Nephron progenitor cell (in vitro differentiated cells): ENCODE data around the gene DLX2.
A peak's percentile ranks its signal among the peaks of the same experiment; 100 is the strongest.
"Not testable (repeated sequence)": the region's sequence is repeated elsewhere in the genome, so short reads cannot be mapped to it uniquely, and the experiment has no call there.

Source experiments
- DNase-seq: peaks from one replicate; pipeline ENCODE4 v3.0.0; 2021
- H3K27ac Mint-ChIP-seq: 2 replicates; pipeline ENCODE4 v1.8.0; 2021; ENCODE audit warnings: mild to moderate bottlenecking, moderate library complexity, mixed read lengths
- H3K27me3 Mint-ChIP-seq: 2 replicates; pipeline ENCODE4 v1.8.0; 2021; ENCODE audit warnings: mild to moderate bottlenecking, low read depth, mixed read lengths; ENCODE audit not compliant: poor library complexity
- H3K36me3 Mint-ChIP-seq: 2 replicates; pipeline ENCODE4 v1.8.0; 2021; ENCODE audit warnings: low read depth, mixed read lengths
- H3K4me1 Mint-ChIP-seq: 2 replicates; pipeline ENCODE4 v1.8.0; 2021; ENCODE audit warnings: mixed read lengths
- H3K4me3 Mint-ChIP-seq: 2 replicates; pipeline ENCODE4 v1.8.0; 2021; ENCODE audit warnings: mild to moderate bottlenecking, moderate library complexity, mixed read lengths
- H3K9me3 Mint-ChIP-seq: 2 replicates; pipeline ENCODE4 v1.8.0; 2021; ENCODE audit warnings: mild to moderate bottlenecking, moderate library complexity, mixed read lengths
- TF ChIP-seq, protein P1 (sequence below): fragments of 200-600 bp; sonication (generic); IDR thresholded peaks from 2 replicates; pipeline ENCODE4 v1.5.0; 2021; ENCODE audit warnings: antibody characterized with exemption

DLX2 gene

DNA sequence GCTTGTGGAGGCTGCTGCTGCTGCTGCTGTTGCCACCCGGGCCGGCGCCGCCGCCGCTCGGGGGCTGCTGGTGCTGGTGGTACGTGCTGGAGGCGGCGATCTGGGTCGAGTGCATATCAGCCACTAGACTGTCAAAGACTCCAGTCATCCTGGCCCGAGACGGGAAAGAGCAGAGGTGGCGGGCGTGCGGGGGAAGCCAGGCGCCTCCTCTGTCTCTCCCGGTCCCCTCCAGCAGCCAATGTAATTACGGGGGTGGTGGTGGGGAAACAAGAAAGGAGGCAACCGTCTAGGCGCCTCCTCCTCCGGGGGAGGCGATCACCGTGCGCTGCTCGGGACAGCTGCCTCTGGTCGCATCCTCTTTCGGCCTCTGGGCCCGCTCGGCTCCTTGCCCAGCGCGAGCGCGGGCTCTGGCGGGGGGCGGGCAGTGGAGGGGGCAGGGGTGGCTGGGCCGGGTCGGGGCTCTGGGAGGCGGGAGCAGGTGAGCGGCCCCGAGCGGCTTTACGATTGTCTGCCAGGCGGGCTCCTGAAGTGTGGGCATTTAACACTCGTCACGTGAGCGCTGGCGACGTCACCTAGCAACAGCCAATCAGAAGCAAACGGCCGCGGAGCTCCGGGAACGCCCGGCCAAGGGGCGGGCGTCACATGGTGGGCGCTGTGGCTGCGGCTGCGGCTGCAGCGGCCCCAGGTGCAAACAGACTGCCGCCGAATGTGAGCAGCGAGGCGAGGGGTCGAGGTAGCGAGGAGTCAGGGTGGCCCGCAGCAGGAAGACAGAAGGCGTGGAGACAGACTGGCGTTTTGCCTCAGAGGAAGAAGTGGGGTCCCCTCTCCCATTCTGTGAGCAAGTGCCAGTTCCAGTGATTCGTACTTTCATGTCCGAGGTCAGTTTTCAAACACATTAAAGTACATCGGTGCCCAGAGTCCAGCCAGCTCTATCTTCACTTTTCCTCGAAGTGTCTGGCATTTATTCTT is at the start of gene DLX2:
Gene DLX2 (minus strand): TSS at position 510 of the 969 bp plus-strand sequence. CDS start 362 bp downstream, at position 148.
- Mint-ChIP-seq H3K9me3 (no peaks in the 10 kb centered on the region), H3K36me3 (no peaks in the 10 kb centered on the region), H3K27ac (no peak within 1 kb of the TSS), H3K27me3 (peaks cover 95% of the 10 kb centered on the region), H3K4me1 (peaks cover 47% of the 10 kb centered on the region), H3K4me3 (peak within 1 kb of the TSS; percentile 85)
- TF ChIP-seq, protein P1, sequence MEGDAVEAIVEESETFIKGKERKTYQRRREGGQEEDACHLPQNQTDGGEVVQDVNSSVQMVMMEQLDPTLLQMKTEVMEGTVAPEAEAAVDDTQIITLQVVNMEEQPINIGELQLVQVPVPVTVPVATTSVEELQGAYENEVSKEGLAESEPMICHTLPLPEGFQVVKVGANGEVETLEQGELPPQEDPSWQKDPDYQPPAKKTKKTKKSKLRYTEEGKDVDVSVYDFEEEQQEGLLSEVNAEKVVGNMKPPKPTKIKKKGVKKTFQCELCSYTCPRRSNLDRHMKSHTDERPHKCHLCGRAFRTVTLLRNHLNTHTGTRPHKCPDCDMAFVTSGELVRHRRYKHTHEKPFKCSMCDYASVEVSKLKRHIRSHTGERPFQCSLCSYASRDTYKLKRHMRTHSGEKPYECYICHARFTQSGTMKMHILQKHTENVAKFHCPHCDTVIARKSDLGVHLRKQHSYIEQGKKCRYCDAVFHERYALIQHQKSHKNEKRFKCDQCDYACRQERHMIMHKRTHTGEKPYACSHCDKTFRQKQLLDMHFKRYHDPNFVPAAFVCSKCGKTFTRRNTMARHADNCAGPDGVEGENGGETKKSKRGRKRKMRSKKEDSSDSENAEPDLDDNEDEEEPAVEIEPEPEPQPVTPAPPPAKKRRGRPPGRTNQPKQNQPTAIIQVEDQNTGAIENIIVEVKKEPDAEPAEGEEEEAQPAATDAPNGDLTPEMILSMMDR = no peak
- DNase-seq = peak; percentile 92

DNA sequence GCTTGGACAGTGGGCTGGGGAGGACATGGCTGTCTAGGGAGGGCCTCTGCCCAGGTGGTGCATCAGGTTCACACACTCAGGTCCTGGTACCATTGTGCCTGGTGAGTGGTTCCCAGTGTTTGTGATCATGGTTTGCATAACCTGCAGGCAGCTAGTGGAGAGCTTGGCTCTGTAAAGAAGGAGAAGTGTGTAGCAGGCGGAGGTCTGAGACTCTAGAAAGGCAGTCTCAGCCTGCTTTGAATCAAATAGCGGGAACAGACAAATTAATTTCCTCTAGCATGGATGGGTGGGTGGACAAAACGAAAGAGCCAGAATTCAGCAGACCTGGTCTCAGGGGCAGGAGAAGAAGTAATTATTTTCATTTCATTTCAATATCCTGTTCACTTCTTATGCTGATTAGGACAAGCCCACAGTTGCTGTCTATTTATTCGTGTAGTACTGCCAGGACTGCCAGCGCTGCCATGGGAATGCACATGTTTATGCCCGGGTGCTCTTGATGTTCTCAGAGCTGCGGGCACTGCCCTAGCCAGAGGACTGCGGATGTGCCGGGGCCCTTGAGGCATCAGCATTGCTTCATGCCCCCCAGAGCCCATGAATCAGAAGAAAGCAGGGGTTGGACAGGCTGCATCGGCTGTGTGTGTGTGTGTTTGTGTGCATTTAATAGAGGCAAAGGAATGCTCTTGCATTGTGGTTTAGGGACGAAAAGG is 45.4 kb upstream of the DLX2 start:
- no peaks in the 10 kb centered on the region for H3K36me3 Mint-ChIP-seq
- peaks cover 10% of the 10 kb centered on the region for H3K27me3 Mint-ChIP-seq
- H3K4me1 Mint-ChIP-seq = no peaks in the 10 kb centered on the region
- peaks cover 22% of the 10 kb centered on the region for H3K9me3 Mint-ChIP-seq
- no peak overlapping the region for H3K27ac Mint-ChIP-seq
- no peak for DNase-seq
- TF ChIP-seq, protein P1 = no peak
- H3K4me3 Mint-ChIP-seq = no peak overlapping the region

DNA sequence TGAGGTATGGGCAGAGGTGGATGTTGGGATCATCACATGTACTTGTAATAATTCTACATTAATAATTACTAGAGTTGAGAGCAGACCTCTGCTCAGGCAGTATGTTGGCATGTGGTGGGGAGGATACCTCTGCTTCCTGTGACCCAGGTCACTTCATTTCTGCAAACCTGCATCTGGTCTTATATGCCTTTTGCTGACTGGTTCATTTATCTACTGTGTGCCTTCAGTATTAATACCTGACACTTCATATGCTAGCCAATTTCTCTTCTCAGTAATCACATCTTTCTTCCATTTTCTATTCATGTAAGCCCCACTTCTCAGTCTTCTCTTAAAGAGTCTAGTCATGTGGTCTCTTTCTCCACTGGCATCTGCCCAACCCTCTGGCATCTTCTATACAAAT is 41.1 kb upstream of the DLX2 start:
- TF ChIP-seq, protein P1 = no peak
- H3K4me1 Mint-ChIP-seq = no peaks in the 10 kb centered on the region
- peaks cover 10% of the 10 kb centered on the region for H3K9me3 Mint-ChIP-seq
- H3K4me3 Mint-ChIP-seq = no peak overlapping the region
- no peak for DNase-seq
- no peak overlapping the region for H3K27ac Mint-ChIP-seq
- H3K36me3 Mint-ChIP-seq = no peaks in the 10 kb centered on the region
- peaks cover 12% of the 10 kb centered on the region for H3K27me3 Mint-ChIP-seq

DNA sequence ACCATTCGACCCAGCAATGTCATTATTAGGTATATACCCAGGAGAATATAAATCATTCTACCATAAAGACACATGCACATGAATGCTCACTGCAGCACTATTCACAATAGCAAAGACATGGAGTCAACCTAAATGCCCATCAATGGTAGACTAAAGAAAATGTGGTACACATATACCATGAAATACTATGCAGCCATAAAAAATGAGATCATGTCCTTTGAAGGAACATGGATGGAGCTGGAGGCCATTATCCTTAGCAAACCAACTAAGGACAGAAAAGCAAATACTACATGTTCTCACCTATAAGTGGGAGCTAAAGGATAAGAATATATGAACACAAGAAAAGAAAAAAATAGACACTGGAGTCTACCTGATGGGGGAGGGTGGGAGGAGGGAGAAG is 36.0 kb upstream of the DLX2 start:
- not testable (repeated sequence) for H3K4me3 Mint-ChIP-seq, DNase-seq, H3K27ac Mint-ChIP-seq, H3K36me3 Mint-ChIP-seq, H3K4me1 Mint-ChIP-seq
- H3K27me3 Mint-ChIP-seq = peaks cover 10% of the 10 kb centered on the region
- H3K9me3 Mint-ChIP-seq = peaks cover 17% of the 10 kb centered on the region

DNA sequence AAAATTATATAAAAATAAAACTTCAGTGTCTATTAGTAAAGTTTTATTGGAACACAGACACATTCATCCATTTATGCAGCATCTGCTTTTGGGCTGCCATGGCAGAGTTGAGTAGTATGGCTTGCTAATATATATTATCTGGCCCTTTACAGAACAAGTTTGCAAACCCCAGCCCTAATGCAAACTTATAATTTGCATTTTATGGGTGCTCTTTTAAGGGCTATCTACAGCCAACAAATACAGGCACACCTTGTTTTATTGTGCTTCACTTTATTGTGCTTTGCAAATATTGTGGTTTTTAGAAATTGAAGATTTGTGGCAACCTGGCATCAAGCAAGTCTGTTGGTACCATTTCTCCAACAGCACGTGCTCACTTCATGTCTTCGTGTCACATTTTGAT is 35.2 kb upstream of the DLX2 start:
- H3K27ac Mint-ChIP-seq = no peak overlapping the region
- H3K4me1 Mint-ChIP-seq = no peaks in the 10 kb centered on the region
- TF ChIP-seq, protein P1 = no peak
- H3K9me3 Mint-ChIP-seq = peaks cover 17% of the 10 kb centered on the region
- H3K4me3 Mint-ChIP-seq = no peak overlapping the region
- H3K27me3 Mint-ChIP-seq = peaks cover 15% of the 10 kb centered on the region
- no peak for DNase-seq
- H3K36me3 Mint-ChIP-seq = no peaks in the 10 kb centered on the region

DNA sequence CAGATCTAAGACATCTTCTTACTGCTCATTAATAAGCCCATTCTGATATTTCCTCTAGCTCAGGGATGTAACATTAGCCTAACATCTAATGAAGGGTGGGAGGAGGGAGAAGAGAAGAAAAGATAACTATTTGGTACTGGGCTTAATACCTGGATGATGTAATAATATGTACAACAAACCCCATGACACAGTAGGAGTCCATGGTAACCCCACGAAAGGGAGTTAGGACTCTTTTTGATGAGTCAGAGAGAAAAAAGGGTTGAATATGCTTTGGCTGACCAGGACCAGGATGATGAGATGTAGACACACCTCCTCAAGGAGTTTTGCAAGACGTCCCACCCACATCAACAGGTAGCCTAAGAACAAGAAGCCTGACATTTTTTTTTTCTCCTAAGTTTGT is 34.4 kb upstream of the DLX2 start:
- Mint-ChIP-seq H3K36me3 (no peaks in the 10 kb centered on the region), H3K4me1 (no peaks in the 10 kb centered on the region), H3K27me3 (peaks cover 11% of the 10 kb centered on the region), H3K27ac (no peak overlapping the region), H3K4me3 (no peak overlapping the region), H3K9me3 (peaks cover 17% of the 10 kb centered on the region)
- no peak for DNase-seq
- TF ChIP-seq, protein P1 = no peak
